ENCODE data around the gene RSPO3.

- no peak for TF ChIP-seq ZNF274 (IDR thresholded peaks at IDR 0.05; ENCODE audit: low read depth, low read length)
- TF ChIP-seq CTCF (IDR thresholded peaks at IDR 0.05 in 2 of 3, conservative IDR thresholded peaks at IDR 0.05 in 1 of 3; ENCODE audit: borderline replicate concordance in 1 of 3, insufficient read depth in 1 of 3, low read depth in 2 of 3, low read length in 2 of 3), result no peak
- TF ChIP-seq POLR2A (IDR thresholded peaks at IDR 0.05; ENCODE audit: borderline replicate concordance, extremely low read depth, insufficient read depth, insufficient read length), result no peak
- no peak for TF ChIP-seq POLR2AphosphoS5 (IDR thresholded peaks at IDR 0.05; ENCODE audit: low read depth, low read length)
- TF ChIP-seq EZH2 (IDR thresholded peaks at IDR 0.05), result no peak
- TF ChIP-seq CEBPB (IDR thresholded peaks at IDR 0.05; ENCODE audit: low read depth), result no peak
- TF ChIP-seq TCF7L2 (IDR thresholded peaks at IDR 0.05; ENCODE audit: borderline replicate concordance, extremely low read depth, insufficient read depth, insufficient read length), result no peak
- TF ChIP-seq EZH2phosphoT487 (IDR thresholded peaks at IDR 0.05; ENCODE audit: borderline replicate concordance), result no peak
- no peak for TF ChIP-seq SP1 (IDR thresholded peaks at IDR 0.05; ENCODE audit: low read depth)
Measured at GRCh38 chr6:127121637-127121960, 3.1 kb downstream of the RSPO3 start.
